ENCODE data around the gene SHISA6.

DNA sequence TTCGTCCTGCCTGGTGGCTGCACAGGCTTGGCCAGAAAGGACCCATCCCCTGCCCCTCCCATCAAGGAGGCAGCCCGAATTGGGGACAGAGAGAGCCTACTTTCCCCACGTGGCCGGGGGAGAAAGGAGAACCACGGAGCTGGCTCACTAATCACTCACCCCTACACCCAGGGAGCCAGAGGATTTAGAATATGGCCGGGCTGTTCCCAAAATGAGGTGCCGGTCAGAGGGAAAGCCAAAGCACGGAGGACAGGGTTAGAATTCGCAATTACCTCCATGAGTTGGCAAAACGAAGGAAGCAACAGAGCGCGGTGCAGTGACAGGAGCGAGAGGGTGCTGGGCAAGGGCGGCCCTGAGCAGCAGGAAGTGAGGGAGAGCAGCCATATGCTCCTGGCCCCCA lies 33.1 kb downstream of the SHISA6 start:
- TF ChIP-seq, protein P1, sequence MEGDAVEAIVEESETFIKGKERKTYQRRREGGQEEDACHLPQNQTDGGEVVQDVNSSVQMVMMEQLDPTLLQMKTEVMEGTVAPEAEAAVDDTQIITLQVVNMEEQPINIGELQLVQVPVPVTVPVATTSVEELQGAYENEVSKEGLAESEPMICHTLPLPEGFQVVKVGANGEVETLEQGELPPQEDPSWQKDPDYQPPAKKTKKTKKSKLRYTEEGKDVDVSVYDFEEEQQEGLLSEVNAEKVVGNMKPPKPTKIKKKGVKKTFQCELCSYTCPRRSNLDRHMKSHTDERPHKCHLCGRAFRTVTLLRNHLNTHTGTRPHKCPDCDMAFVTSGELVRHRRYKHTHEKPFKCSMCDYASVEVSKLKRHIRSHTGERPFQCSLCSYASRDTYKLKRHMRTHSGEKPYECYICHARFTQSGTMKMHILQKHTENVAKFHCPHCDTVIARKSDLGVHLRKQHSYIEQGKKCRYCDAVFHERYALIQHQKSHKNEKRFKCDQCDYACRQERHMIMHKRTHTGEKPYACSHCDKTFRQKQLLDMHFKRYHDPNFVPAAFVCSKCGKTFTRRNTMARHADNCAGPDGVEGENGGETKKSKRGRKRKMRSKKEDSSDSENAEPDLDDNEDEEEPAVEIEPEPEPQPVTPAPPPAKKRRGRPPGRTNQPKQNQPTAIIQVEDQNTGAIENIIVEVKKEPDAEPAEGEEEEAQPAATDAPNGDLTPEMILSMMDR (IDR thresholded peaks at IDR 0.05; ENCODE audit: insufficient read depth, low read length, poor library complexity, severe bottlenecking) = no peak
- TF ChIP-seq EZH2phosphoT487 (conservative IDR thresholded peaks at IDR 0.05; ENCODE audit: low read length) = no peak

Data from SU-DHL-6 (cell line).